DOHH2 (cell line): Measurements from ENCODE around the gene HSPA6.

Source experiments
- H3F3A ChIP-seq: fragments of 200-600 bp; sonication (generic), shearing (Covaris generic); 2 replicates; pipeline ENCODE4 v1.6.0; 2016; ENCODE audit warnings: antibody characterized with exemption, mild to moderate bottlenecking; ENCODE audit not compliant: control insufficient read depth, insufficient read depth
- H3K27ac ChIP-seq: fragments of 200-600 bp; sonication (generic); 2 replicates; pipeline ENCODE4 v1.5.1; 2014; ENCODE audit warnings: low read depth, mild to moderate bottlenecking, low read length, moderate library complexity
- H3K27me3 ChIP-seq: fragments of 200-600 bp; sonication (generic); 2 replicates; pipeline ENCODE4 v1.6.1; 2014; ENCODE audit warnings: mild to moderate bottlenecking, low read length, mixed read lengths; ENCODE audit not compliant: control insufficient read depth
- H3K36me3 ChIP-seq: fragments of 200-600 bp; sonication (generic); 2 replicates; pipeline ENCODE4 v1.6.1; 2014; ENCODE audit warnings: mild to moderate bottlenecking, low read length, moderate library complexity, mixed read lengths; ENCODE audit not compliant: control insufficient read depth
- H3K4me1 ChIP-seq: fragments of 200-600 bp; sonication (generic); 2 replicates; pipeline ENCODE4 v1.6.1; 2014; ENCODE audit warnings: mild to moderate bottlenecking, low read length, mixed read lengths; ENCODE audit not compliant: control insufficient read depth
- H3K4me2 ChIP-seq: fragments of 200-600 bp; sonication (generic); 2 replicates; pipeline ENCODE4 v1.6.0; 2014; ENCODE audit warnings: mild to moderate bottlenecking, low read length, moderate library complexity
- H3K4me3 ChIP-seq: fragments of 200-600 bp; sonication (generic); 2 replicates; pipeline ENCODE4 v1.5.1; 2014; ENCODE audit warnings: mild to moderate bottlenecking, low read length, mixed read lengths
- H3K79me2 ChIP-seq: fragments of 200-600 bp; sonication (generic); 2 replicates; pipeline ENCODE4 v1.6.1; 2014; ENCODE audit warnings: mild to moderate bottlenecking, low read length, mixed read lengths; ENCODE audit not compliant: control insufficient read depth
- H3K9me2 ChIP-seq: fragments of 200-600 bp; sonication (generic); replicated peaks from 2 replicates; pipeline ENCODE4 v1.6.1; 2014; ENCODE audit warnings: mild to moderate bottlenecking, low read length, mixed read lengths; ENCODE audit not compliant: control insufficient read depth
- H3K9me3 ChIP-seq: fragments of 200-600 bp; sonication (generic); 2 replicates; pipeline ENCODE4 v1.6.1; 2014; ENCODE audit warnings: antibody characterized with exemption, low read length, mixed read lengths; ENCODE audit not compliant: control insufficient read depth, insufficient read depth
- H4K20me1 ChIP-seq: fragments of 200-600 bp; sonication (generic); 2 replicates; pipeline ENCODE4 v1.6.0; 2014; ENCODE audit warnings: low read depth, mild to moderate bottlenecking, antibody characterized with exemption, low read length, moderate library complexity; ENCODE audit not compliant: control insufficient read depth, insufficient read depth
- CTCF ChIP-seq: fragments of 200-600 bp; sonication (generic); IDR thresholded peaks from one replicate; pipeline ENCODE4 v1.5.1; 2014; ENCODE audit warnings: antibody characterized with exemption, mild to moderate bottlenecking, low read depth, low read length; ENCODE audit not compliant: poor library complexity, severe bottlenecking
- EZH2phosphoT487 ChIP-seq: fragments of 200-600 bp; sonication (generic); IDR thresholded peaks from 2 replicates; pipeline ENCODE4 v1.6.1; 2017; ENCODE audit warnings: borderline replicate concordance, mild to moderate bottlenecking, antibody characterized with exemption, low read length, moderate library complexity, mixed read lengths

The HSPA6 gene

GRCh38 chr1:161492827-161493226, 31.5 kb upstream of the HSPA6 start:
- no peak overlapping the region for H3K4me3 ChIP-seq
- peaks cover 60% of the 10 kb centered on the region for H3K27me3 ChIP-seq

GRCh38 chr1:161494091-161494735, 30.1 kb upstream of the HSPA6 start:
- Histone ChIP-seq H3K27me3 (peaks cover 53% of the 10 kb centered on the region), H3K79me2 (no peaks in the 10 kb centered on the region), H4K20me1 (no peaks in the 10 kb centered on the region), H3F3A (no peaks in the 10 kb centered on the region), H3K4me2 (no peak overlapping the region), H3K4me3 (no peak overlapping the region), H3K4me1 (0 out of 2 replicates have a peak, but pooled peaks cover under 1% of the 10 kb centered on the region), H3K36me3 (no peaks in the 10 kb centered on the region), H3K9me2 (no peaks in the 10 kb centered on the region), H3K9me3 (no peaks in the 10 kb centered on the region), H3K27ac (no peak overlapping the region)
- TF ChIP-seq CTCF (no peak), EZH2phosphoT487 (no peak)

More at GRCh38 chr1:161492827-161493226, 31.5 kb upstream of the HSPA6 start:
- H3F3A ChIP-seq, result no peaks in the 10 kb centered on the region
- H4K20me1 ChIP-seq, result no peaks in the 10 kb centered on the region
- no peaks in the 10 kb centered on the region for H3K9me3 ChIP-seq
- H3K79me2 ChIP-seq, result no peaks in the 10 kb centered on the region
- no peak for TF ChIP-seq CTCF
- H3K27ac ChIP-seq, result no peak overlapping the region
- H3K4me1 ChIP-seq, result no peaks in the 10 kb centered on the region
- H3K4me2 ChIP-seq, result no peak overlapping the region
- no peaks in the 10 kb centered on the region for H3K9me2 ChIP-seq
- no peaks in the 10 kb centered on the region for H3K36me3 ChIP-seq

- Histone ChIP-seq H3K79me2 (no peaks in the 10 kb centered on the region), H3K27me3 (peaks cover 41% of the 10 kb centered on the region), H3K27ac (no peak overlapping the region), H3K4me2 (no peak overlapping the region), H3F3A (no peaks in the 10 kb centered on the region), H3K4me3 (no peak overlapping the region), H4K20me1 (no peaks in the 10 kb centered on the region), H3K4me1 (peaks cover 6% of the 10 kb centered on the region; the same call in 1 of the 2 replicates), H3K9me2 (no peaks in the 10 kb centered on the region), H3K36me3 (no peaks in the 10 kb centered on the region), H3K9me3 (no peaks in the 10 kb centered on the region)
- TF ChIP-seq EZH2phosphoT487 (no peak), CTCF (no peak)
These were observed 28.9 kb upstream of the HSPA6 start for GRCh38 chr1:161495490-161495889.
